Activated CD4-positive, alpha-beta memory T cell treated with anti-CD3 and anti-CD28 coated beads for 36 hours (primary cell): Measurements from ENCODE around the gene C19orf81. TPM values are rescaled to one million over a fixed set of nuclear protein-coding genes. Genes with fewer than 3 reads are reported as not detected.
"Not testable (repeated sequence)": the region's sequence is repeated elsewhere in the genome, so short reads cannot be mapped to it uniquely, and the experiment has no call there.

ENCODE experiments used
- CTCF ChIA-PET: fragments of 350-600 bp; sonication (Branson Sonifier 250); formaldehyde crosslinking; loops from one replicate; lab custom pipeline; 2021; ENCODE audit warnings: antibody characterized with exemption, inconsistent platforms; lab: Charles Lee
- POLR2A ChIA-PET: fragments of 350-600 bp; sonication (Branson Sonifier 250); formaldehyde crosslinking; loops from one replicate; lab custom pipeline; 2021; ENCODE audit warnings: antibody characterized with exemption; lab: Charles Lee
- DNase-seq: peaks from one replicate; pipeline ENCODE4 v3.0.0-alpha.2; 2020
- H3K27ac Mint-ChIP-seq: one replicate; pipeline ENCODE4 v1.8.0; 2021; ENCODE audit warnings: mixed read lengths
- H3K27me3 Mint-ChIP-seq: one replicate; pipeline ENCODE4 v1.8.0; 2021; ENCODE audit warnings: mixed read lengths
- H3K36me3 Mint-ChIP-seq: one replicate; pipeline ENCODE4 v1.8.0; 2021; ENCODE audit warnings: mixed read lengths
- H3K4me1 Mint-ChIP-seq: one replicate; pipeline ENCODE4 v1.8.0; 2021; ENCODE audit warnings: low read depth, mixed read lengths
- H3K4me3 Mint-ChIP-seq: one replicate; pipeline ENCODE4 v1.8.0; 2021; ENCODE audit warnings: mild to moderate bottlenecking, mixed read lengths
- H3K9me3 Mint-ChIP-seq: one replicate; pipeline ENCODE4 v1.8.0; 2021; ENCODE audit warnings: mixed read lengths
- intact Hi-C: fragments of 100-400 bp; cut with micrococcal nuclease; formaldehyde crosslinking; loops from one replicate; pipeline ENCODE4 v1.15.1; 2023
- total RNA-seq, 2 experiments: library from RNA; stranded (reverse); gene quantifications; one replicate each; pipeline ENCODE4 v1.2.3, GENCODE V29; 2021

Gene C19orf81
- total RNA-seq, 2 experiments from 2014 or later: 0.69 TPM; not detected in 1

DNA sequence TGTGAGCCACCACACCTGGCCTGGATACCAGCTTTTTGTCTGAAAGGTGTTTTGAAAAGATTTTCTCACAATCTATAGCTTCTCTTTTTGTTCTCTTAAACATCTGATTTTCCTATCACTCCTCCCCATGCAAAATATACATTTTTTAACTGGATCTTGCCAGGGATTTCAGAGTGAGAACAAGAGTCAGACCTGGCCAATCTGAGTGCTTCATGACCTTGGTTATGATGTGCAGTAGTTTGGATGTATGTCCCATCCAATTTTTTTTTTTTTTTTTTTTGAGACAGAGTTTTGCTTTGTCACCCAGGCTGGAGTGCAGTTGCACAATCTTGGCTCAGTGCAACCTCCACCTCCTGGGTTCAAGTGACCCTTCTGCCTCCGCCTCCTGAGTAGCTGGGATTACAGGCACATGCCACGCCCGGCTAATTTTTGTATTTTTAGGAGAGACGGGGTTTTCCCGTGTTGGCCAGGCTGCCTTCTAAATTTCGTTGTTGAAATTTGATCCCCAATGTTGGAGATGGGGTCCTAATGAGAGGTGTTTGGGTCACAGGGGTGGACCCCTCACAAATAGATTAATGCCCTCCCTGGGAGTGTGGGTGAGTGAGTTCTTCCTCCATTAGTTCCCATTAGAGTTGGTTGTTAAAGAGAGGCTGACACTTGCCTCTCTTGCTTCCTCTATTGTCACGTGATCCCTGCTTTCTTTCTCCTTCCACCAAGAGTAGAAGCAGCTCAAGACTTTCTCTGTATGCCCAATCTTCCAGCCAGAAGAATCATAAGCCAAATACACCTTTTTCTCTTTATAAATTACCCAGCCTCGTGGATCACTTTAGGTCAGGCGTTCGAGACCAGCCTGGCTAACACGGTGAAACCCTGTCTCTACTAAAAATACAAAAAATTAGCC is 36.5 kb upstream of the C19orf81 start:
- H3K4me3 Mint-ChIP-seq, H3K4me1 Mint-ChIP-seq, DNase-seq, H3K27ac Mint-ChIP-seq, POLR2A ChIA-PET, intact Hi-C loops, CTCF ChIA-PET, H3K9me3 Mint-ChIP-seq, H3K36me3 Mint-ChIP-seq: not testable (repeated sequence)
- H3K27me3 Mint-ChIP-seq: peaks cover 19% of the 10 kb centered on the region

DNA sequence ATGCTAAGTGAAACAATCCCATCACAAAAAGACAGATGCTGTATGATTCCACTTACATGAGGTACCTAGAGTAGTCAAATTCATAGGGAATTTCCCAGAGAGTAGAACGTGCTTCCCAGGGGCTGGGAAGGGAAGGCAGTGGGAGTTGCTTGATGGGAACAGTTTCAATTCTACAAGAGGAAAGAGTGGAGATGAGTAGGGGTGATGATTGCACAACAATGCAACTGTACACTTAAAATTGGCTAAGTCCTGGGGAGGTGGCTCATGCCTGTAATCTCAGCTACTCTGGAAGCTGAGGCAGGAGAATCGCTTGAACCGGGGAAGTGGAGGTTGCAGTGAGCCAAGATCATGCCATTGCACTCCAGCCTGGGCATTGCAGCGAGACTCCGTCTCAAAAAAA is 30.9 kb upstream of the C19orf81 start:
- DNase-seq, POLR2A ChIA-PET, H3K27me3 Mint-ChIP-seq, H3K36me3 Mint-ChIP-seq, CTCF ChIA-PET, H3K4me1 Mint-ChIP-seq, H3K4me3 Mint-ChIP-seq, H3K27ac Mint-ChIP-seq, H3K9me3 Mint-ChIP-seq, intact Hi-C loops: not testable (repeated sequence)

DNA sequence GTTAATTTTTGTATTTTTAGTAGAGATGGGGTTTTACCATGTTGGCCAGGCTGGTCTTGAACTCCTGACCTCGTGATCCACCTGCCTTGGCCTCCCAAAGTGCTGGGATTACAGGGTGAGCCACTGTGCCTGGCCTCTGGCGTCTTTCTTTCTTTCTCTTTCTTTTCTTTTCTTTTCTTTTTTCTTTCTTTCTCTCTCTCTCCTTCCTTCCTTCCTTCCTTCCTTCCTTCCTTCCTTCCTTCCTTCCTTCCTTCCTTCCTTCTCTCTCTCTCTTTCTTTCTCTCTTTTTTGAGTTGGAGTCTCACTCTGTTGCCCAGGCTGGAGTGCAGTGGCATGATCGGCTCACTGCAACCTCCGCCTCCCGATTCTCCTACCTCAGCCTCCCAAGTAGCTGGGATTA is 30.1 kb upstream of the C19orf81 start:
- POLR2A ChIA-PET, H3K27me3 Mint-ChIP-seq, CTCF ChIA-PET, H3K4me3 Mint-ChIP-seq, H3K9me3 Mint-ChIP-seq, H3K36me3 Mint-ChIP-seq, intact Hi-C loops, H3K27ac Mint-ChIP-seq, DNase-seq, H3K4me1 Mint-ChIP-seq: not testable (repeated sequence)

DNA sequence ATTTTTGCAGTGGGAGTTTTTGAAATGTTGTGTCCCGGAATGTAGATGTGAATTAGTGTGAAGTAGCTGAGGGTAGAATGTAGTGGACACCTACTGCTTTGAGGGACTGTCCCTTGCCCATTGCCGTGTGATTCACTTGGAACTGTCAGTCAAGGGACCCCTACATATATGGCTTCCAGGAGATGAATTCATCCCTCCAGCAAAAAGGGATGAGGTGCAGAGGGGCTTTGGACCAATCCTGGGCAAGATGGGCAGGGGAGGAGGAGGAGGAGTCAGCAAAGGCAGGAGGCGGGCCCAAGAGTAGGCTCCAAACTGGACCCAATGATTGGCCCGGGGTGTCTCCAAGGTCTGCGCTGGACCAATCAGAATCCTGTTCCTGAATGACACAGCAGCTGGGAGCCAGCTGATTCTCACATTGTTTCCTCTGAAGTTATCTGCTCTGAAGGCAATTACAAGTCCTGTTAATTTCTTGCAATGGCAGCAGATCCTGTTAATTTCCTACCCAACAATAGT is 28.8 kb upstream of the C19orf81 start:
- H3K27me3 Mint-ChIP-seq, DNase-seq, H3K27ac Mint-ChIP-seq, H3K4me3 Mint-ChIP-seq, H3K4me1 Mint-ChIP-seq, H3K36me3 Mint-ChIP-seq, POLR2A ChIA-PET, CTCF ChIA-PET, H3K9me3 Mint-ChIP-seq, intact Hi-C loops: not testable (repeated sequence)

DNA sequence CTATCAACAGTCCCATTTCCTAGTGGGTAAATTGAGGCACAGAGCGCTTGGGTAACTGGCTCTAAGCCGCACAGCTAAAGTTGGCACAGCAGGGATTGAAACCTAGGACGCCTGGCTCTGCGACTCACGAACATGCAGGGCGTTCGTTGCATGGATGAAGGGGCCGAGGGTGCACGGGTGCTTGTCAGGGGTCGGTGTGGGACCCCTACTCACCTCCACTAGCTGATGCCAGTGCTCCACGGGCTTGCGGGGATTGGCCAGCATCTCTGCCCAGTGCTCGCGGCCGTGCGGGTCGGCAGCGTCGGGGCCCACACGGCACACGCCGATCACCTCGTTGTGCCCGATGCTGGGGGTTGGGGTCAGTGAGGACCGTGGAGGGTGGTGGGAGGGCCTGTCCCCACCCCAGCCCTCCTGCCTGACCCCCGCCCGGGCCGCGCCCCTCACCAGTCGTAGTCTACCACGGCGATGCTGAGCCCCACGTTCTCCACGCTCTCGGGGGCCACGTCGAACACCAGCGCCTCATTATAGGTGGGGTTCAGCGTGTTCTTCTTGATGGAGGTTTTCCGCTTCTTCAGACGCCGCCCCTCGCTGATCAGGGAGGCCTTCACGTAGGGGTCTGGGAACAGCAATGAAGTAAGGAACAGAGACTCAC is 24.2 kb upstream of the C19orf81 start:
- intact Hi-C loops: no loop called here
- no peak overlapping the region for H3K27ac Mint-ChIP-seq
- peaks cover 5% of the 10 kb centered on the region for H3K27me3 Mint-ChIP-seq
- CTCF ChIA-PET: no interaction called here
- no peak for DNase-seq
- H3K36me3 Mint-ChIP-seq: no peaks in the 10 kb centered on the region
- H3K4me3 Mint-ChIP-seq: no peak overlapping the region
- POLR2A ChIA-PET: no interaction called here
- no peaks in the 10 kb centered on the region for H3K9me3 Mint-ChIP-seq
- no peaks in the 10 kb centered on the region for H3K4me1 Mint-ChIP-seq

DNA sequence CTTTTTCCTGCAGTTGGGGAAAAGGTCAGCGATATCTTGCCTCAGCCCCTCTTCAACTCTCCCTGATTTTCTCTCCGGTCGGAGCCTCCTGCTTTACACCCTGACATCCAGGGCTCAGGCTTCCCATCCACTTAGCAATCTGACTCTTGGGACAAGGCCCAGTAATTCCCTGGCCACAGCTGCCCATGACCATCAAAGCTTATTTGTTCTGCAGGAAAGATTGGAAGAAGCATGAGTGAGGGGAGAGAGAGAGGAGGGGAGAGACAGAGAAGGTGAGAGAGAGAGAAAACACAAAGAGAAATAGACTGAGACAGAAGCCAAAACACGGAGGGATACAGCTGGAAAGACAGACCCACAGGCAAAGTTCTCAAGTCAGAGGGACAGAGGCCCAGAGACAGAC is 23.2 kb upstream of the C19orf81 start:
- ChIA-PET CTCF (no interaction called here), POLR2A (no interaction called here)
- intact Hi-C loops: no loop called here
- Mint-ChIP-seq H3K9me3 (no peaks in the 10 kb centered on the region), H3K27me3 (peaks cover 9% of the 10 kb centered on the region), H3K4me3 (no peak overlapping the region), H3K4me1 (no peaks in the 10 kb centered on the region), H3K27ac (no peak overlapping the region), H3K36me3 (no peaks in the 10 kb centered on the region)
- no peak for DNase-seq

DNA sequence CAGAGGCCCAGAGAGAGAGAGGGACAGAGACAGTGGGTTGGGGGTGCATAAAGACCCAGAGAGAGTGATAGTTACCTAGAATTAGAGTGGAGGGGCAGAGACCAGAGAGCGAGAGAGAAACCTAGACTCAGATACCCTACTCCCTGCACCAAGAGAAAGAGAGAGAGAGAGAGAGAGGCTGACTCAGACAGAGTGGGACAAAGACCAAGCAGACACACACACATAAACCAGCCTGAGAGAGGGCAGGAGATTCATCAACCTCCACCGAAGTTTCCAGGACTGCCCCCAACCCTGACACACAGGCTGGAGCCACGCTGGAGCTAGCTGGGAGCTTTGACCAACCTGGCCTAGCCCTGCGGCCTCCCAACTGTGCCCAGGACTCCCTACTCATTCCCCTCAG is 22.4 kb upstream of the C19orf81 start:
- no peak overlapping the region for H3K4me3 Mint-ChIP-seq
- no peaks in the 10 kb centered on the region for H3K36me3 Mint-ChIP-seq
- ChIA-PET CTCF (no interaction called here), POLR2A (no interaction called here)
- intact Hi-C loops: no loop called here
- H3K9me3 Mint-ChIP-seq: no peaks in the 10 kb centered on the region
- no peaks in the 10 kb centered on the region for H3K4me1 Mint-ChIP-seq
- DNase-seq: no peak
- no peak overlapping the region for H3K27ac Mint-ChIP-seq
- peaks cover 9% of the 10 kb centered on the region for H3K27me3 Mint-ChIP-seq

DNA sequence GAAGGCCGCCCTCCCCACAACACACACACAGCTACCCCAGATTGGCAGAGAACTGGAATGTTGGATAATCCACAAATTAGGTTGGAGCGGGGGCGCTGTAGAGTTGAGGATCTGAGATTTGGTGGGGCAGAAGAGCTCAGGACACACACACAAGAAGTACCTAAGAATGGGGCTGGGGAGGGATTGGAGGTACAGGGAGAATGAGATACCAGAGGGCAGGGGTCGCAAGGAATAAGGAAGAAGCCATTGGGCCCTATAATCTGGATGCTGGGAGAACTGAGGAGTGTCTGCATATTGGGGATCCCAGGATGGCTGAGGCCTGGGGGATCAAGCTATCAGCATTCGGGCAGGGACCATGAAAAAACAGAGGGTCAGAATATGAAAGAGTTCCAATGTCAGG is 21.1 kb upstream of the C19orf81 start:
- Mint-ChIP-seq H3K36me3 (no peaks in the 10 kb centered on the region), H3K27me3 (peaks cover 11% of the 10 kb centered on the region), H3K4me1 (no peaks in the 10 kb centered on the region), H3K27ac (no peak overlapping the region), H3K4me3 (no peak overlapping the region), H3K9me3 (peaks cover 2% of the 10 kb centered on the region)
- intact Hi-C loops: no loop called here
- no peak for DNase-seq
- ChIA-PET CTCF (no interaction called here), POLR2A (no interaction called here)

DNA sequence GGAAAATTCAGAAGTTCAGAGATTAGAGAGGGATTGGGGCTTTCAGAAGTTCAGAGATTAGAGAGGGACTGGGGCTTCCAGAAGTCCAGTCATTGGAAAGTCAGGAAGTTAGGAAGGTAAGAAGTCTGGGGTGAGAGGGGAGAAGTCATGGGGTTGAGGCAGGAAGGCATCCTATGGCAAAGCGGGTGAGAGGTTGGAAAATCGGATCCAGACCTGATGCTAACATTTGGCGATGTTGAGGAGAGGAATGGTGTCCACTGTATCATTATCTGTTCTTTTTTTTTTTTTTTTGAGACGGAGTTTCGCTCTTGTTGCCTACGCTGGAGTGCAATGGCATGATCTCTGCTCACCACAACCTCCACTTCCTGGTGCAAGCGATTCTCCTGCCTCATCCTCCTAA is 20.7 kb upstream of the C19orf81 start:
- no peaks in the 10 kb centered on the region for H3K4me1 Mint-ChIP-seq
- H3K27ac Mint-ChIP-seq: no peak overlapping the region
- H3K9me3 Mint-ChIP-seq: peaks cover 6% of the 10 kb centered on the region
- POLR2A ChIA-PET: no interaction called here
- H3K27me3 Mint-ChIP-seq: peaks cover 11% of the 10 kb centered on the region
- H3K4me3 Mint-ChIP-seq: no peak overlapping the region
- DNase-seq: no peak
- intact Hi-C loops: no loop called here
- H3K36me3 Mint-ChIP-seq: no peaks in the 10 kb centered on the region
- CTCF ChIA-PET: no interaction called here

DNA sequence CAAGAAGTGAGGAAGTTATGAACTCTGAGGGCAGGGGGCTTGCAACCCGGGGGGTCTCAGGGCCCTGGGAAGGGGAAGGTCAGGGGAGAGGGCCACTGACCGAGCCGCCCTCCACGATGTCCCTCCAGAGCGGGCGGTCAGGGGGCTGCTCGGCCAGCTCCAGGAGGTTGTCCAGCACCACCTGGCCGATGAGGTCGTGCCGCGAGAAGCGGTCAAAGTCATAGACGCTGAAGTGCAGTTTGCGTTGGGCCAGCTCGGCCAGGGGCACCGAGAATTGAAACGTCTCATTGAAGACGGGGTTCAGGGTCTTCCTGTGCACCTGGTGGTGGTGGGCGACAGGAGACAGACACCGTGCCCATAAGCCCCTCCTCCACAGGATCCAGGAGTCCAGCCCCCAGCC is 20.1 kb upstream of the C19orf81 start:
- Mint-ChIP-seq H3K4me3 (no peak overlapping the region), H3K36me3 (no peaks in the 10 kb centered on the region), H3K4me1 (no peaks in the 10 kb centered on the region), H3K27ac (no peak overlapping the region), H3K27me3 (peaks cover 12% of the 10 kb centered on the region), H3K9me3 (peaks cover 13% of the 10 kb centered on the region)
- intact Hi-C loops: no loop called here
- ChIA-PET POLR2A (no interaction called here), CTCF (no interaction called here)
- DNase-seq: no peak

DNA sequence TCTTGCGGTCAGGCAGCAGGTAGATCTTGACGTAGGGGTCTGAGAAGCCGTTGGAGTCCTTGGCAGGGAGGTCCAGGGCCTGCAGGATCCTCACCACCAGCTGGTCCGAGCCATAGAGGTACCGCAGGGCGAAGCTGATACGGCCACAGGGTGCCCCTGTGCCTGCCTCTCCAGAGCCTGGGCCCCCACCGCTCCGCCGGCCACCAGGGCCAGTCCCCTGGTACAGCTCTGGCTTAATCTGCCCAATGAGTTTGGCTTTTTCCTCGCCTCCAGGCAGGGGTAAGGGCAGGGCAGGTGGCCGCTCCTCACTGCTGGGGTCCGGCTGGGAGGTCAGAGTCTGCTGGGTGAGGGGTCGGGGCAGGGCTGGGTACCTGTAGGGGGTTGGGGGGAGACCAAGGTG is 19.4 kb upstream of the C19orf81 start:
- no peak for DNase-seq
- no peak overlapping the region for H3K27ac Mint-ChIP-seq
- ChIA-PET CTCF (no interaction called here), POLR2A (no interaction called here)
- H3K36me3 Mint-ChIP-seq: no peaks in the 10 kb centered on the region
- H3K4me3 Mint-ChIP-seq: no peak overlapping the region
- H3K27me3 Mint-ChIP-seq: peaks cover 12% of the 10 kb centered on the region
- no peaks in the 10 kb centered on the region for H3K4me1 Mint-ChIP-seq
- H3K9me3 Mint-ChIP-seq: peaks cover 16% of the 10 kb centered on the region
- intact Hi-C loops: no loop called here

DNA sequence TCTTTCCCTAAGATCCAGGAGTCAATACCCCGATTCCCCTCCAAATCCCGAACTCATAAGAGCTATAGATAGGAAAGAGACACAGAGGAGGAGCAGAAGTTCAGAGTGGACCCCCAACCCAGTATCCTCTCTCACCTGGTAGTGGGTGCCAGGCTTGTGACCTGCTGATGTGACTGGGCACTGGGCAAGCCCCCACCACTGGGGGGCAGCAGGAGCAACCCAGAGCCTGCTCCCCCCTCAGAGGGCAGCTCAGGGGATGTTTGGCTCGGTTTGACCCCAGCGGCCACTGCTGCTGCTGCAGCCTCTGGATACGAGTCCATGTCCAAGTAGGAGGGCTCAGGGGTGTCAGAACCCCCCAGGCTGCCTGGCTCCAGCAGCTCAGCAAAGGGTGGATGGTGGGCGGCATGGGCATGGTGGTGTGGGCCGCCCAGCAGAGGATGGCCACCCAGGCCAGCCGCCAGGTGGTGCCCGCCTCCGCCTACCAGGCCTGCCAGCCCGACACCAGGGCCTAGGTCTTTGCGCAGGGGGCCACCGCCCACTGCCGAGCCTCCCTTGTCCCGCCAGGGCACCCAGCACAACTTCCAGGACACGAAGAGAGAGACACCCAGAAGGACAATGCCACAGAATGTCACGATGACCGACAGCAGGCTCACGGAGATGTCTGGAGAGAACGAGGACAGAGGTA is 17.0 kb upstream of the C19orf81 start:
- H3K27ac Mint-ChIP-seq: no peak overlapping the region

More for the DNA sequence above, 17.0 kb upstream of the C19orf81 start:
- Mint-ChIP-seq H3K4me1 (no peaks in the 10 kb centered on the region), H3K4me3 (no peak overlapping the region), H3K27me3 (peaks cover 27% of the 10 kb centered on the region), H3K9me3 (peaks cover 28% of the 10 kb centered on the region), H3K36me3 (peaks cover 4% of the 10 kb centered on the region)
- ChIA-PET POLR2A (no interaction called here), CTCF (no interaction called here)
- no peak for DNase-seq
- intact Hi-C loops: no loop called here
